Spleen (tissue), 11 donors: ENCODE measurements around the gene APBB2. TPM values are rescaled to one million over a fixed set of nuclear protein-coding genes. Genes with fewer than 3 reads are reported as not detected.

ENCODE experiments used
- DNase-seq: peaks from one replicate; pipeline ENCODE4 v3.0.0-alpha.2; 2020
- H3K27ac ChIP-seq, 8 donors: fragments of 200-600 bp; sonication (generic) in 7 of 8; 1 replicate in 4 of 8; 2 replicates in 4 of 8; pipeline versions ENCODE4 v1.5.0 to v1.8.0; 2016 to 2021; ENCODE audit warnings: inconsistent platforms in 4 of 8, mild to moderate bottlenecking in 4 of 8, moderate library complexity in 1 of 8
- H3K27me3 ChIP-seq, 7 donors: fragments of 200-600 bp; sonication (generic) in 6 of 7; replicated peaks in 1 of 7; 1 replicate in 4 of 7; 2 replicates in 3 of 7; pipeline versions ENCODE4 v1.5.0 to v1.8.0; 2016 to 2021; ENCODE audit warnings: inconsistent platforms in 3 of 7, mild to moderate bottlenecking in 1 of 7
- H3K36me3 ChIP-seq, 6 donors: fragments of 200-600 bp; sonication (generic) in 5 of 6; 1 replicate in 4 of 6; 2 replicates in 2 of 6; pipeline versions ENCODE4 v1.5.0 to v1.8.0; 2016 to 2021; ENCODE audit warnings: inconsistent platforms in 2 of 6
- H3K4me1 ChIP-seq, 6 donors: fragments of 200-600 bp; sonication (generic) in 5 of 6; 1 replicate in 3 of 6; 2 replicates in 3 of 6; pipeline versions ENCODE4 v1.5.0 to v1.8.0; 2016 to 2021; ENCODE audit warnings: inconsistent platforms in 3 of 6
- H3K4me3 ChIP-seq, 8 donors: fragments of 200-600 bp; sonication (generic) in 7 of 8; 1 replicate in 4 of 8; 2 replicates in 4 of 8; pipeline versions ENCODE4 v1.5.0 to v1.8.0; 2016 to 2021; ENCODE audit warnings: inconsistent platforms in 4 of 8, mild to moderate bottlenecking in 4 of 8, moderate library complexity in 2 of 8
- H3K9me3 ChIP-seq, 8 donors: fragments of 200-600 bp; sonication (generic) in 7 of 8; 1 replicate in 4 of 8; 2 replicates in 4 of 8; pipeline versions ENCODE4 v1.5.0 to v1.8.0; 2016 to 2021; ENCODE audit warnings: inconsistent platforms in 4 of 8
- CTCF ChIP-seq, 11 experiments: fragments of 200-600 bp in 7 of 11; fragments of 450-650 bp in 4 of 11; sonication (generic) in 4 of 11; IDR thresholded peaks in 8 of 11; conservative IDR thresholded peaks in 3 of 11; 1 replicate in 7 of 11; 2 replicates in 4 of 11; pipeline versions ENCODE4 v1.4.0 to v1.8.0; 2016 to 2021; ENCODE audit warnings: antibody characterized with exemption in 11 of 11, inconsistent platforms in 4 of 11, mild to moderate bottlenecking in 1 of 11
- POLR2A ChIP-seq, 3 donors: fragments of 450-650 bp; IDR thresholded peaks; one replicate each; pipeline ENCODE4 v1.5.1; 2017; ENCODE audit warnings: antibody characterized with exemption in 3 of 3, mild to moderate bottlenecking in 1 of 3
- POLR2AphosphoS5 ChIP-seq, 3 donors: sonication (generic); formaldehyde crosslinking; IDR thresholded peaks; one replicate each; pipeline ENCODE4 v1.5.1; 2017; ENCODE audit warnings: antibody characterized with exemption in 3 of 3
- WGBS, 5 donors: extraction: QIAGEN DNeasy Blood & Tissue Kit in 3 of 5; methylation state at CpG; one replicate each; pipeline versions ENCODE4 v1.1.5 to v1.1.7; 2013 to 2018; 5-methylcytosine and 5-hydroxymethylcytosine counted together
- intact Hi-C: fragments of 100-400 bp; cut with DNase I; formaldehyde crosslinking; loops from one replicate; pipeline ENCODE4 v1.15.0; 2023; ENCODE audit warnings: low total_unique reads
- polyA plus RNA-seq, 3 donors: library from polyadenylated mRNA; stranded (reverse); fragments of 200-250 nt; gene quantifications; one replicate each; pipeline ENCODE4 v1.2.1, GENCODE V29; 2013
- total RNA-seq, 7 donors: library from RNA; depleted of rRNA in 3 of 7; stranded (reverse); fragments of >200 nt in 3 of 7; fragmentation: NEBNext Ultra II Directional in 4 of 7; extraction: Animal tissue kit (Norgen Biotek cat#: 25700) in 4 of 7; gene quantifications; one replicate each; pipeline versions ENCODE4 v1.1.0 to v1.2.1, GENCODE V29; 2016 to 2021
- donor health status: healthy with polysubstance abuse.
- donor health status: DM: no; HTN: no; CAD: no; lungs with moderate emphysema.
- donor health status: DM: no; HTN: no; CAD: no.
- donor health status: Bipolar disorder and iron deficiency.
- donor health status: healthy.
- donor health status: DM: no; HTN: no; CAD: no.
- donor health status: DM: yes; HTN: yes; CAD: no.

APBB2 gene
- total and polyA plus RNA-seq, 10 donors: 4.0 to 115 (median 76.7) TPM

- H3K4me3 ChIP-seq: no peak overlapping the region
- intact Hi-C loops: no loop called here
- TF ChIP-seq POLR2A (IDR thresholded peaks at IDR 0.05) (no peak), POLR2AphosphoS5 (IDR thresholded peaks at IDR 0.05) (no peak), CTCF (IDR thresholded peaks at IDR 0.05 in 8 of 11, conservative IDR thresholded peaks at IDR 0.05 in 3 of 11) (no peak)
- no peaks in the 10 kb centered on the region for H3K27me3 ChIP-seq
- WGBS, 5 donors: 78 to 92% (median 86%) methylated on average over 4 of the region's 4 CpGs
- no peak for DNase-seq
- H3K9me3 ChIP-seq: peaks cover 0 to 9% (median 6%) of the 10 kb centered on the region in 8 donors
- H3K27ac ChIP-seq: no peak overlapping the region
- no peaks in the 10 kb centered on the region for H3K36me3 ChIP-seq
- no peaks in the 10 kb centered on the region for H3K4me1 ChIP-seq
Observed at GRCh38 chr4:41080976-41081375, 133.4 kb downstream of the APBB2 start.

GRCh38 chr4:41079881-41080560 lies 134.3 kb downstream of the APBB2 start:
- intact Hi-C loops: no loop called here

GRCh38 chr4:41077628-41078027 lies 136.7 kb downstream of the APBB2 start:
- 45 to 75% (median 65%) methylated on average over 1 of the region's 1 CpG for WGBS, 5 donors
- Histone ChIP-seq H3K36me3 (no peaks in the 10 kb centered on the region), H3K9me3 (no peaks in the 10 kb centered on the region), H3K4me3 (no peak overlapping the region), H3K27ac (no peak overlapping the region), H3K27me3 (no peaks in the 10 kb centered on the region), H3K4me1 (peaks cover 0 to 5% (median 0%) of the 10 kb centered on the region in 6 donors)
- DNase-seq: no peak
- no peak for TF ChIP-seq POLR2AphosphoS5 (IDR thresholded peaks at IDR 0.05)
- TF ChIP-seq CTCF (IDR thresholded peaks at IDR 0.05 in 8 of 11, conservative IDR thresholded peaks at IDR 0.05 in 3 of 11): no peak
- TF ChIP-seq POLR2A (IDR thresholded peaks at IDR 0.05): no peak
- intact Hi-C loops: no loop called here

More at GRCh38 chr4:41079881-41080560, 134.3 kb downstream of the APBB2 start:
- Histone ChIP-seq H3K9me3 (no peaks in the 10 kb centered on the region), H3K4me1 (no peaks in the 10 kb centered on the region), H3K36me3 (no peaks in the 10 kb centered on the region), H3K27me3 (no peaks in the 10 kb centered on the region), H3K27ac (no peak overlapping the region), H3K4me3 (no peak overlapping the region)
- DNase-seq: no peak
- TF ChIP-seq POLR2A (IDR thresholded peaks at IDR 0.05) (no peak), POLR2AphosphoS5 (IDR thresholded peaks at IDR 0.05) (no peak), CTCF (IDR thresholded peaks at IDR 0.05 in 8 of 11, conservative IDR thresholded peaks at IDR 0.05 in 3 of 11) (no peak)
- WGBS, 5 donors: 73 to 86% (median 82%) methylated on average over 6 of the region's 6 CpGs

GRCh38 chr4:41076481-41076880 lies 137.9 kb downstream of the APBB2 start:
- Histone ChIP-seq H3K27me3 (no peaks in the 10 kb centered on the region), H3K4me3 (no peak overlapping the region), H3K9me3 (no peaks in the 10 kb centered on the region), H3K36me3 (no peaks in the 10 kb centered on the region), H3K27ac (no peak overlapping the region), H3K4me1 (peaks cover 0 to 14% (median under 1%) of the 10 kb centered on the region in 6 donors)
- intact Hi-C loops: no loop called here
- 88 to 100% (median 89%) methylated on average over 1 of the region's 1 CpG for WGBS, 5 donors
- no peak for DNase-seq
- TF ChIP-seq CTCF (IDR thresholded peaks at IDR 0.05 in 8 of 11, conservative IDR thresholded peaks at IDR 0.05 in 3 of 11): no peak
- TF ChIP-seq POLR2A (IDR thresholded peaks at IDR 0.05): no peak
- no peak for TF ChIP-seq POLR2AphosphoS5 (IDR thresholded peaks at IDR 0.05)
